Measurements from ENCODE around the gene TLE2. TPM values are rescaled to one million over a fixed set of nuclear protein-coding genes. Genes with fewer than 3 reads are reported as not detected.
"Not testable (repeated sequence)": the region's sequence is repeated elsewhere in the genome, so short reads cannot be mapped to it uniquely, and the experiment has no call there.

TLE2 gene
- total RNA-seq, 1 donor from 2014 or later = 0.08 TPM

DNA sequence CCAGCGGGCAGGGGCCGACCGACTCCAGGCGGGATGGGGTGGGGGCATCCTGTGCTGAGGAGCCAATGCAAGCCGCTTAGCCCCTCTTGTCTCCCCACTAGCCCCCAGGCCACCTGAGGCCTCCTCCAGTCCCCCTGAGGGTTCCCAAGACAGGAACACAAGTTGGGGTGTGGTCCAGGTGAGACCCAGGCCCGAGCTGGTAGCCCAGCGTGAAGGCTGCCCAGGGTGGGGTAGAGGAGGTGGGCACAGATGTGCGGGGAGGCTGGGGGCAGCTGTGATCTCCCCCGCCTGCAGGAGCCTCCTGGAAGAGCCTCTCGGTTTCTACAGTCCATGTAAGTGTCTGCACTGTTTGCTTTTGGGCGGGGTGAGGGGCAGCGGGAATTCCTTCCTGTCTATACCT is 41.3 kb downstream of the TLE2 start:
- no peak for DNase-seq (ENCODE audit: low read depth)

DNA sequence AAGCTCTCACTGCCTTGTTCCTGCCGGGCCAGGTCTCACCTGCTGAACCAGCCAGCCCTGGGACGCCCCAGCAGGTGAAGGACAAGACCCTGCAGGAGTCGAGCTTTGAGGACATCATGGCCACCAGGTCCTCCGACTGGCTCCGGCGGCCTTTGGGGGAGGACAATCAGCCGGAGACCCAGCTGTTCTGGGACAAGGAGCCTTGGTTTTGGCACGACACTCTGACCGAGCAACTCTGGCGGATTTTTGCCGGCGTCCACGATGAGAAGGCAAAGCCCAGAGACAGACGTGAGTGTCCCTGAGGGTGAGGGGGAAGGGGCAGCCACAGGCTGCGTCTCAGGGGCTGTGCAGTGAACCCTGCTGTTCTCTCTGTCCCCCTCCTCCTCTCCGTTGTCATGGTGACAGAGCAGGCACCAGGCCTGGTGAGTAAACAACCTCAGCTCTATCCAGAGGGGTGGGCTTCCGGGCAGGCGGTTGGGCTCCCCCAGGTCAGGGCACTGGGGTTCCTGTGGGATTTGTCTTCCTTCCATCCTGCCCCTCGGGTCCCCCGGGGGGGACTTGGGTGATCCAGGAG is 42.0 kb downstream of the TLE2 start:
- no peak for DNase-seq (ENCODE audit: low read depth)

DNA sequence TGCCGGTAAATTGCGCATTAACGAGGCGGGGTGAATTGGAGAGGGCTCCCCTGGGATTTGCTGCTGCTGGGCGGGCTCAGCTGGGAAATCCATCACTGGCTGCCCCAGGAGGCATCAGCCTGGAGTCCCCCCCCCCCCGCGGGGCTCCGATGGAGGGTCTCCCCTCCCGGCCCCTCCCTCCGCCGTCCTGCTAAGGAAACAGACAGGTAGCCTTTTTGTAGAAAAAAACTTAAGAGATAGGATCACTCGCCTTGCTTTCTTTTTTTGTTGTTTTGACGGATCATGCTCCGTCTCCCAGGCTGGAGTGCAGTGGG is 44.9 kb downstream of the TLE2 start:
- DNase-seq (ENCODE audit: low read depth) = no peak

DNA sequence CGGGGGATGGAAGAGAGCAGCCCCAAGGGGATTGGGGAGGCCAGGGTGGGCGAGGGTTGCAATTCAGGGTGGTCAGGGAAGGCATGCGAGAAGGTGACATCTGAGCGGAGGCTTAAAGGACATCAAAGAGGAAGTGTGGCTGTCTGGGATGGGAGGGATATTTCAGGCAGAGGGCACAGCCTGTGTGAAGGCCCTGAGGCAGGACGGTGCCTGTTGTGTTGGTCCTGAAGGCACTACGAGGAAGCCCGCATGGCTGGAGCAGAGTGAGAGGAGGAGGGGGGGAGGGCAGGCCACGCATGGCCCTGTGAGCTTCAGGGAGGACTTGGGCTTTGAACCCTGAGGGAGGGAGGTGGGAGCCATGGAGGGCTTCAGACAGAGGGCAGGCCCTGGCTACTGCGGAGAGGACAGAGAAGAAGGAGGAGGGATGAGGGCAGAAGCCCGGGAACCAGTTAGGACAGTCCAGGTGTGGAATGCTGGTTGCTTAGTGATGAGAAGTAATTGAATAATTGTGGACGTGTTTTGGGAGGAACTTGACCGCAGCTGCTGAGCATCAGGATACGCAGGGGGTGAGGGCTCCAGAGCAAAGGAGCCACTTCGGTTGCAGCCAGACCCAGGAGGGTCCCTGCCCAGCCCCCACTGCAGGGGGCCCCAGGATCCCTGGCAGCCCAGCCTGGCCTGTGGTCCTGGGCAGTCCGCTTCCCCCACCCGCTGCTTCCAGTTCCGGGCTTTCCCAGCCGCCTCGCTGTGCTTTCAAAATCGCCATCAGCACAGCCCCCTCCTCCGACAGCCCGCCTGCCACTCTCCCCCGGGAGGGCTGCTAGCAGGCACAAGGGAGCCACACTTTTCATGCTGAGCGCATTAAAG is 45.5 kb downstream of the TLE2 start:
- no peak for DNase-seq (ENCODE audit: low read depth)

DNA sequence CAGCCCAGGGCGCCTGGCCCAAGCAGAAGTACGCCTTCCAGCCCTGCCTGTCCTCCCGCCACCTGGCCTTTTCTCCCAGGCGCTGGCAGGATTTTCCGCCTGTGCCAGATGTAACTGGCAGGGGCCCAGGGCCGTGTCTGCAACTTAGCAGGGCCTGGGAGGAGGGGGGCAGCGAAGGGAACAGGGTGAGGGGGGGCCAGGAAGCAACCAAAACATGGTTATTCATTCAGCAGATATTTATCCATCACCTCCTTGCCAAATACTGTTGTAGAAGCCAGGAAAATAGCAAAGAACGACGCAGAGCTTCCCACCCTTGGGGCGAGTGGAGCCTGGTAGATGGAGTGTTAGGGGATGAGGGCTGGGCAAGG is 46.1 kb downstream of the TLE2 start:
- DNase-seq (ENCODE audit: low read depth) = peak; percentile 57

DNA sequence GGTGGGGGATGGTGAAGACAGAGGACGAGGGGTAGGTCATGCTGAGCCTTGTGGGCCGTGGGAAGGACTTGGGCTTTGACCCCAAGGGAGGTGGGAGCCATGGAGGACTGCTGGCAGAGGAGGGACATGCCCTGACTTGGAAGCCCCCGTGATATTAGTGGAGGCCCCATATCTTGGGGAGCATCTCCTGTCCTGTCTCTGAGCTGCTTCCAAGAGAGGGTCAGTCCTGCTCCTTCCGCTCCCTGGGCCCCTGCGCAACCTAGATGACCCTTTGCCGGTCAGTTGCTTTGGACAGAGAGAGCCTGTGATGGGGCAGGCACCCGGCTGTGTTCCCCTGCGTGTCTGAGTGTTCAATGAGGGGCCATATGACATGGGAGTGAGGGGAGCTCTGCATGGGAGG is 46.5 kb downstream of the TLE2 start:
- no peak for DNase-seq (ENCODE audit: low read depth)

DNA sequence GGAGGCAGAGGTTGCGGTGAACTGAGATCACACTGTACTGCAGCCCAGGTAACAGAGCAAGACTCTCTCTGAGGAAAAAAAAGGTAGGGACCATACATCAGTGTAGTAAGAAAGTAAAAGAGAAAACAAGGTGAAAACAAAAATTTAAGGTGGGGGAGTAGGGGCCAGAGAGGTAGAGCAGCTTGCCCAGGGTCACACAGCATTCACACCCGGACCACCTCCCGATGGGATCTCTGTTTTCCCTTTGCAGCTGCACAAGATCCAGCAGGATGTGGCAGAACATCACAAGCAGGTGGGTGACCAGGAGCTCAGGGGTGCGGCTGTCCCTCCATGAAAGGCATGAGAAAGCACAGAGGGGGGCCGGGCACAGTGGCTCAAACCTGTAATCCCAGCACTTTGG is 47.2 kb downstream of the TLE2 start:
- no peak for DNase-seq (ENCODE audit: low read depth)

GRCh38 chr19:2978772-2979171 is 50.3 kb downstream of the TLE2 start:
- no peak for DNase-seq (ENCODE audit: low read depth)

- no peak for DNase-seq (ENCODE audit: low read depth)
Observed at GRCh38 chr19:2978166-2978767, 50.8 kb downstream of the TLE2 start.

- no peak for DNase-seq (ENCODE audit: low read depth)
Observed at GRCh38 chr19:2977746-2978138, 51.3 kb downstream of the TLE2 start.

- DNase-seq (ENCODE audit: low read depth) = peak; percentile 90
Observed at GRCh38 chr19:2977001-2977745, 51.9 kb downstream of the TLE2 start, which contains the start of gene TLE6. Gene TLE6, plus strand, starts transcription at chr19:2977564. Its CDS starts 670 bp downstream, at chr19:2978234.

- no peak for DNase-seq (ENCODE audit: low read depth)
Observed at GRCh38 chr19:2976609-2977000, 52.5 kb downstream of the TLE2 start.

- DNase-seq (ENCODE audit: low read depth) = peak; percentile 51
Observed at GRCh38 chr19:2974342-2975041, 54.6 kb downstream of the TLE2 start.

- no peak for DNase-seq (ENCODE audit: low read depth)
Observed at GRCh38 chr19:2973229-2973628, 55.9 kb downstream of the TLE2 start.

DNA sequence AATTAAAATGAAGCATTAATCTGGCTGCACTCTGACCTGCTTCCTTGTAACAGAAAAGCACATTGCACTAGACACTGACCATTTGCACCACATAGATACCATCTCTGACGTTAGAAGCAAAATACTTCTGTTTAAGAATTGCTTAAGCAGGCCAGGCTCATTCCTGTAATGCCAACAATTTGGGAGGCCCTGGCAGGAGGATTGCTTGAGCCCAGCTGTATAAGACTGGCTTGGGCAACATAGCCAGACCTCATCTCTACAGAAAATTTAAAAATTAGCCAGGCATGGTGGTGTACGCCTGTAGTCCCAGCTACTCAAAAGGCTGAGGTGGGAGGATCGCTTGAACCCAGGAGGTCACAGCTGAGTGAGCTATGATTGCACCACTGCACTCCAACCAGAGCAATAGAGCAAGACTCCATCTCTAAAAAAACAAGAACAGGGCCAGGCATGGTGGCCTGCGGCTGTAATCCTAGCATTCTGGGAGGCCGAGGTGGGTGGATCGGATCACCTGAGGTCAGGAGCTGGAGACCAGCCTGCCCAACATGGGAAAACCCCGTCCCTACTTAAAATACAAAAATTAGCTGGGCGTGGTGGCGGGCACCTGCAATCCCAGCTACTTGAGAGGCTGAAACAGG is 58.8 kb downstream of the TLE2 start:
- no peak for DNase-seq (ENCODE audit: low read depth)

- DNase-seq (ENCODE audit: low read depth) = no peak
Observed at GRCh38 chr19:2969104-2969504, 60.0 kb downstream of the TLE2 start.

DNA sequence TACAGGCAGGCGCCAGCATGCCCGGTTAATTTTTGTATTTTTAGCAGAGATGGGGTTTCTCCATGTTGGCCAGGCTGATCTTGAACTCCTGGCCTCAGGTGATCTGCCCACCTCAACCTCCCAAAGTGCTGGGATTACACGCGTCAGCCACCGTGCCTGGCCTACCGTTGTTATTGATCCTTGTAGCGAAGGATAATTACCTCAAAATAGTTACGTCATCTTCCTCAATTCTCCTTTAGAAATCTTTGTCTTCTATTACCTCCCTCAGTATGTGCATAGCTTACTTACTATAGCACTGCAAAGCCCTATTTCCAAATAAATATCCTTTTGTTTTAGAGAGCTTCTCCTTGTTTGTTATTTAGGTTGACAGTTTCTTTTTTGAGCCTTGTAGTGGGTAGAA is 61.1 kb downstream of the TLE2 start:
- DNase-seq (ENCODE audit: low read depth) = no peak

GRCh38 chr19:2964874-2965273 is 64.2 kb downstream of the TLE2 start:
- DNase-seq (ENCODE audit: low read depth) = no peak

DNA sequence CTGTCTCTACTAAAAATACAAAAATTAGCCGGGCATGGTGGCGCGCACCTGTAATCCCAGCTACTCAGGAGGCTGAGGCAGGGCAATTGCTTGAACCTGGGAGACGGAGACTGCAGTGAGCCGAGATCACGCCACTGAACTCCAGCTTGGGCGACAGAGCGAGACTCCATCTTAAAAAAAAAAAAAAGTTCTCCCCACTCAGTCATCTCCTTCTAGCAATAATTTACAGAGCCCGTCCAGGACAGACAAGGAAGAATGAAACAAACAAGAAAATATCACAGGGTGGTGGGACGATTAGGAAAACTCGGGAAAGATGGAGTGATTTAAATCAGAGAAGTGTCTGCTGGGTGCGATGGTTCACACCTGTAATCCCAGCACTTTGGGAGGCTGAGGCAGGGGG is 65.4 kb downstream of the TLE2 start:
- not testable (repeated sequence) for DNase-seq (ENCODE audit: low read depth)

DNA sequence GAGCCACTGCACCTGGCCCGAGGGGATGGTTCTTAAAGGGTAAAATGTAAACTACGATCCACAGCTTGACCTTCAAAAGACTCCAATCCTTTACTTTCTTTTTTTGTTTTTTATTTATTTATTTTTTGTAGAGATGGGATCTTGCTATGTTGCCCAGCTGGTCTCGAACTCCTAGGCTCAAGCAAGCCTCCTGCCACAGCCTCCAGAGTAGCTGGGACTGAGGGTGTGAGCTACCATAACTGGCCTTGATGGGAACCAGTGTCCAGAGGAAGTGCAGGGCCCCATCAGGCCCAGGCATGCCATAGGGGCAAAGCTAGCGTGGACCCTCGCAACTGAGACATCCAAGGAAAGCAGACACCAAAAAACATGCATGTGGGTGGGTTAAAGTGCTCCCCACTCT is 66.0 kb downstream of the TLE2 start:
- DNase-seq (ENCODE audit: low read depth) = no peak

All from myocyte (in vitro differentiated cells).